ENCODE data around the gene VCL. TPM values are rescaled to one million over a fixed set of nuclear protein-coding genes. Genes with fewer than 3 reads are reported as not detected.
A peak's percentile ranks its signal among the peaks of the same experiment; 100 is the strongest.
"Not testable (repeated sequence)": the region's sequence is repeated elsewhere in the genome, so short reads cannot be mapped to it uniquely, and the experiment has no call there.

VCL gene
- total RNA-seq, 4 donors from 2014 or later: 96.1 to 133 (median 120) TPM

DNA sequence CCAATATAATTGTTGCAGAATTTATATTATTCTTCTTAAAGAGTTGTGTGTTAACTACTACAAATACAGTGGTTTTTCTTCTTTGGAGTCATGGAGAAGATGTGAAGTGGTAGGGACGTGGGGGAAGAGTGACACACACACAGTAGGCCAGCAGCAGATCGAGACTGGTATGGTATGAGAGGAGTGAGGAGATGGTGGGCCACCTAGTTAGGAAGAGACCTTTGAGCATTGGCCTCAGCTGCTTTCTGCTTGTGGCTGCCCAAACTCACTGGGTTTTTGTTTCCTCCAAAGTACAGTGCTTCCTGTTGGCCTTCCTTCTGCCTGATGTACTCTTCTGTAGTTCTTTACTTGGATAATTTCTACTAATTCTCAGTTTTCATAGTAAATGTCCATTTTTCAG is 14.6 kb downstream of the VCL start:
- intact Hi-C loops (cut with DNase I; ENCODE audit: low total_unique reads): no loop called here
- 69% methylated on average over 2 of the region's 2 CpGs; no CpG with 5 or more reads in 1 of the 2 donors for WGBS, 2 donors (ENCODE audit: low coverage in 1 of 2)
- Histone ChIP-seq H3K9me3 (no peaks in the 10 kb centered on the region), H3K36me3 (no peaks in the 10 kb centered on the region), H3K27me3 (no peaks in the 10 kb centered on the region), H3K27ac (peak overlapping the region in 3 of 4 donors; percentile 11 to 31 (median 28)), H3K4me1 (peaks cover 0 to 50% (median 25%) of the 10 kb centered on the region in 4 donors), H3K4me3 (no peak overlapping the region)
- TF ChIP-seq POLR2A (IDR thresholded peaks at IDR 0.05): no peak
- no peak for TF ChIP-seq POLR2AphosphoS5 (IDR thresholded peaks at IDR 0.05)
- TF ChIP-seq, protein P1, sequence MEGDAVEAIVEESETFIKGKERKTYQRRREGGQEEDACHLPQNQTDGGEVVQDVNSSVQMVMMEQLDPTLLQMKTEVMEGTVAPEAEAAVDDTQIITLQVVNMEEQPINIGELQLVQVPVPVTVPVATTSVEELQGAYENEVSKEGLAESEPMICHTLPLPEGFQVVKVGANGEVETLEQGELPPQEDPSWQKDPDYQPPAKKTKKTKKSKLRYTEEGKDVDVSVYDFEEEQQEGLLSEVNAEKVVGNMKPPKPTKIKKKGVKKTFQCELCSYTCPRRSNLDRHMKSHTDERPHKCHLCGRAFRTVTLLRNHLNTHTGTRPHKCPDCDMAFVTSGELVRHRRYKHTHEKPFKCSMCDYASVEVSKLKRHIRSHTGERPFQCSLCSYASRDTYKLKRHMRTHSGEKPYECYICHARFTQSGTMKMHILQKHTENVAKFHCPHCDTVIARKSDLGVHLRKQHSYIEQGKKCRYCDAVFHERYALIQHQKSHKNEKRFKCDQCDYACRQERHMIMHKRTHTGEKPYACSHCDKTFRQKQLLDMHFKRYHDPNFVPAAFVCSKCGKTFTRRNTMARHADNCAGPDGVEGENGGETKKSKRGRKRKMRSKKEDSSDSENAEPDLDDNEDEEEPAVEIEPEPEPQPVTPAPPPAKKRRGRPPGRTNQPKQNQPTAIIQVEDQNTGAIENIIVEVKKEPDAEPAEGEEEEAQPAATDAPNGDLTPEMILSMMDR (IDR thresholded peaks at IDR 0.05): no peak
- TF ChIP-seq EP300 (IDR thresholded peaks at IDR 0.05; ENCODE audit: low read depth): no peak
- in situ Hi-C loops (cut with MboI; ENCODE audit: low pct_ligation_motif_present in 1 of 4, low pct_unique_long_range_greater_than_20kb in 1 of 4, low sequenced_read_pairs in 3 of 4): no loop called here
- no peak for DNase-seq

DNA sequence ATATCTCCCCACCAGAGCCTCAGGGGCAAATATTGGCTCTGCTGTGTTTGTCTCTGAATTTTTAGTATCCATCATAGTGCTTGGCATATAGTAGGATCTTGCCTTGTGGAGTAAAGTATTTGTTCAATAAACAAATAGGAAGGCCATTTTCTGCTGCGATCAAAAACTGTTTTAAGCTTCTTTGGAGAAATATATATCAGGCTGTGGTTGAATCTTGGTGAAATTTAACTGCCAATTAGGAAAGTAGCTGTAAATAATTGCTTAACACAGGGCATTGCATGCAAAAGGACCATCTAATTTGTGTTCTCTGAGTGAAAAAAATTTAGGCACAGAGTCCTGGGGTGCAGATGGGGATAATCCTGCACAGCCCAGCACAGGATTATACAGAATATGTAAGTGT is 15.1 kb downstream of the VCL start:
- Histone ChIP-seq H3K4me3 (no peak overlapping the region), H3K9me3 (no peaks in the 10 kb centered on the region), H3K27me3 (no peaks in the 10 kb centered on the region), H3K4me1 (peaks cover 0 to 50% (median 23%) of the 10 kb centered on the region in 4 donors), H3K27ac (peak overlapping the region in 1 of 4 donors; percentile 28), H3K36me3 (no peaks in the 10 kb centered on the region)
- TF ChIP-seq POLR2A (IDR thresholded peaks at IDR 0.05) (no peak), POLR2AphosphoS5 (IDR thresholded peaks at IDR 0.05) (no peak)
- TF ChIP-seq, protein P1 (IDR thresholded peaks at IDR 0.05): no peak
- 67 to 86% methylated on average over 1 of the region's 1 CpG for WGBS, 2 donors (ENCODE audit: low coverage in 1 of 2)
- intact Hi-C loops (cut with DNase I; ENCODE audit: low total_unique reads) (no loop called here), in situ Hi-C loops (cut with MboI; ENCODE audit: low pct_ligation_motif_present in 1 of 4, low pct_unique_long_range_greater_than_20kb in 1 of 4, low sequenced_read_pairs in 3 of 4) (no loop called here)
- no peak for DNase-seq

DNA sequence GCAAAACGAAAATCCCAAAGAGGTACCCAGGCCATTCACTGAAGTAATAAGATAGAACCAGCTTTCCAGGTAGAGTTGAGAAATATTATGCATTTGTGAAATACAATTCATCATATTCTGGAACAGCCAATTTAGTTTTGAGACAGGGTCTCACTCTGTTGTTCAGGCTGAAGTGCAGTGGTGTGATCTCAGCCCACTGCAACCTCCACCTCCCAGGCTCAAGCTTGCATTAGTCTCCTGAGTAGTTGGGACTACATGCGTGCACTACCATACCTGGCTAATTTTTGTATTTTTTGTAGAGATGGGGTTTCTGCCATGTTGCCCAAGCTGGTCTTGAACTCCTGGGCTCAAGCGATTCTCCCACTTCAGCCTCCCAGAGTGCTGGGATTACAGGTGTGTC is 16.7 kb downstream of the VCL start:
- intact Hi-C loops (cut with DNase I; ENCODE audit: low total_unique reads); H3K4me3 ChIP-seq; H3K9me3 ChIP-seq; DNase-seq; in situ Hi-C loops (cut with MboI; ENCODE audit: low pct_ligation_motif_present in 1 of 4, low pct_unique_long_range_greater_than_20kb in 1 of 4, low sequenced_read_pairs in 3 of 4); H3K36me3 ChIP-seq; H3K27ac ChIP-seq; H3K27me3 ChIP-seq: not testable (repeated sequence)
- H3K4me1 ChIP-seq: peaks cover 0 to 49% (median 26%) of the 10 kb centered on the region in 4 donors
- 94% methylated on average over 3 of the region's 3 CpGs; no CpG with 5 or more reads in 1 of the 2 donors for WGBS, 2 donors (ENCODE audit: low coverage in 1 of 2)

DNA sequence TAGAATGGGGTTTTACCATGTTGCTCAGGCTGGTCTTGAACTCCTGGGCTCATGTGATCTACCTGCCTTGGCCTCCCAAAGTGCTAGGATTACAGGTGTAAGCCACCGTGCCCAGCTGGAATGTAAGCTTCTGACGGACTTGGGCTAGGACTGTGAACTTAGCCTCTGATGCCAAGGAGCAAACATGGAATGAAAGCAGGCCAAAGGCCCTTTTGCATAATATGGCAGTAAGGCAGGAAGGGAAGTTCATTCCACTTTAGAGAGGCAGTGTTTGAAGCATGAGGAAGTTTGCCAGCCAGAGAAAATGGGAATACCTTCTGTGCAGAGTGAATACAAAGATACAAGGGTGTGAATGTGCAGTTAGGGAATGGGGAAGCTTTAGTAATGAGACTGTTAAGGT is 20.3 kb downstream of the VCL start:
- intact Hi-C loops (cut with DNase I; ENCODE audit: low total_unique reads): no loop called here
- no peak overlapping the region for H3K4me3 ChIP-seq
- no peaks in the 10 kb centered on the region for H3K36me3 ChIP-seq
- H3K9me3 ChIP-seq: no peaks in the 10 kb centered on the region
- H3K27ac ChIP-seq: peak overlapping the region; percentile 34 to 46 (median 42)
- peaks cover under 1 to 43% (median 20%) of the 10 kb centered on the region in 4 donors for H3K4me1 ChIP-seq
- TF ChIP-seq POLR2A (IDR thresholded peaks at IDR 0.05) (no peak), EP300 (IDR thresholded peaks at IDR 0.05; ENCODE audit: low read depth) (no peak), POLR2AphosphoS5 (IDR thresholded peaks at IDR 0.05) (peak in 2 of 3 donors; percentile 26 to 69)
- TF ChIP-seq, protein P1 (IDR thresholded peaks at IDR 0.05): no peak
- WGBS, 2 donors (ENCODE audit: low coverage in 1 of 2): 40 to 57% methylated on average over 1 to 2 of the region's 2 CpGs
- peak; percentile 58 for DNase-seq
- in situ Hi-C loops (cut with MboI; ENCODE audit: low pct_ligation_motif_present in 1 of 4, low pct_unique_long_range_greater_than_20kb in 1 of 4, low sequenced_read_pairs in 3 of 4): no loop called here
- H3K27me3 ChIP-seq: no peaks in the 10 kb centered on the region

Measured in transverse colon (tissue), 4 donors.